Psoas muscle (tissue), 8 donors: ENCODE data around the gene ANAPC2. TPM values are rescaled to one million over a fixed set of nuclear protein-coding genes. Genes with fewer than 3 reads are reported as not detected.

Source experiments
- ATAC-seq, 4 donors: fragments of 200-7000 bp; cut with Tn5 transposase; one replicate each; pipeline ENCODE4 v1.9.1; 2020; ENCODE audit warnings: moderate library complexity in 3 of 4, mild to moderate bottlenecking in 2 of 4
- DNase-seq, 2 donors: peaks; one replicate each; pipeline ENCODE4 v3.0.0-alpha.2; 2020
- H3K27ac ChIP-seq: fragments of 200-600 bp; one replicate; pipeline ENCODE4 v1.8.0; 2022
- H3K27me3 ChIP-seq, 3 donors: fragments of 200-600 bp in 1 of 3; one replicate each; pipeline versions ENCODE4 v1.6.1 to v1.8.0; 2013 to 2022; ENCODE audit warnings: low read length in 2 of 3, mild to moderate bottlenecking in 2 of 3, moderate library complexity in 1 of 3; ENCODE audit not compliant: insufficient read depth in 3 of 3
- H3K36me3 ChIP-seq, 2 donors: fragments of 200-600 bp in 1 of 2; one replicate each; pipeline versions ENCODE4 v1.6.1 to v1.8.0; 2013 to 2022; ENCODE audit warnings: low read depth in 1 of 2, mild to moderate bottlenecking in 1 of 2, moderate library complexity in 1 of 2; ENCODE audit not compliant: insufficient read depth in 1 of 2
- H3K4me1 ChIP-seq: fragments of 200-600 bp; one replicate; pipeline ENCODE4 v1.8.0; 2022
- H3K4me3 ChIP-seq: fragments of 200-600 bp; one replicate; pipeline ENCODE4 v1.8.0; 2022; ENCODE audit warnings: mild to moderate bottlenecking
- H3K9me3 ChIP-seq: fragments of 200-600 bp; one replicate; pipeline ENCODE4 v1.8.0; 2022
- WGBS, 3 donors: extraction: QIAGEN DNeasy Blood & Tissue Kit; methylation state at CpG; one replicate each; pipeline versions ENCODE4 v1.1.6 to v1.1.7; 2013; 5-methylcytosine and 5-hydroxymethylcytosine counted together
- intact Hi-C, 2 donors: fragments of 100-400 bp; cut with DNase I; formaldehyde crosslinking; loops; one replicate each; pipeline versions ENCODE4 v1.11.0 to v1.14.2; 2022
- polyA plus RNA-seq, 3 donors: library from polyadenylated mRNA; stranded (reverse); fragments of 200-250 nt; gene quantifications; one replicate each; pipeline ENCODE4 v1.2.3, GENCODE V29; 2013
- total RNA-seq, 4 donors: library from RNA; stranded (reverse); fragmentation: NEBNext Ultra II Directional in 2 of 4; extraction: Animal tissue kit (Norgen Biotek cat#: 25700) in 2 of 4; gene quantifications; one replicate each; pipeline versions ENCODE4 v1.2.1 to v1.2.4, GENCODE V29; 2021 to 2023
- TF ChIP-seq, protein P1 (sequence below): fragments of 200-600 bp; IDR thresholded peaks from one replicate; pipeline ENCODE4 v1.8.0; 2022; ENCODE audit warnings: antibody characterized with exemption
- donor health status: healthy with polysubstance abuse.
- donor health status: DM: no; HTN: no; CAD: no; lungs with moderate emphysema.
- donor health status: Bipolar disorder and iron deficiency.
- donor health status: healthy.
- donor health status: DM: yes; HTN: yes; CAD: no.
- donor health status: DM: no; HTN: no; CAD: no.
- donor health status: DM: no; HTN: no; CAD: no.
- donor health status: DM: yes; HTN: yes; CAD: no.

The ANAPC2 gene
- total and polyA plus RNA-seq, 7 donors: 13.0 to 32.1 (median 22.6) TPM

DNA sequence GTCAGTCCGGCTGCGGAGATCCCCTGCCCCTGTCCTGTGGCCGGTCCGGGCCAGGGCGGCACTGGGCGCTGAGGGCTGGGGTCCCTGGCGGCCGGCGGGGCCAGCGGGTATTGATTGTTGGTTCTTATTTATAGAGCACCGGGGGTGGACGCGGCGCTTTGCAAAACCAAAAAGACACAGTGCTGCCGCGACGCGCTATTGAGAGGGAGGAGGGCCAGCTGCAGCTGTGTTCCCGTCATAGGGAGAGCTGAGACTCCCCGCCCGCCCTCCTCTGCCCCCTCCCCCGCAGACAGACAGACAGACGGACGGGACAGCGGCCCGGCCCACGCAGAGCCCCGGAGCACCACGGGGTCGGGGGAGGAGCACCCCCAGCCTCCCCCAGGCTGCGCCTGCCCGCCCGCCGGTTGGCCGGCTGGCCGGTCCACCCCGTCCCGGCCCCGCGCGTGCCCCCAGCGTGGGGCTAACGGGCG lies 21.0 kb downstream of the ANAPC2 start:
- H3K4me3 ChIP-seq: no peak overlapping the region
- no peaks in the 10 kb centered on the region for H3K9me3 ChIP-seq
- no peaks in the 10 kb centered on the region for H3K36me3 ChIP-seq
- peaks cover 29% of the 10 kb centered on the region for H3K4me1 ChIP-seq
- intact Hi-C loops: no loop called here
- DNase-seq: no peak
- ATAC-seq: no peak
- WGBS, 3 donors: 20 to 35% (median 28%) methylated on average over 19 to 44 of the region's 44 CpGs
- TF ChIP-seq, protein P1, sequence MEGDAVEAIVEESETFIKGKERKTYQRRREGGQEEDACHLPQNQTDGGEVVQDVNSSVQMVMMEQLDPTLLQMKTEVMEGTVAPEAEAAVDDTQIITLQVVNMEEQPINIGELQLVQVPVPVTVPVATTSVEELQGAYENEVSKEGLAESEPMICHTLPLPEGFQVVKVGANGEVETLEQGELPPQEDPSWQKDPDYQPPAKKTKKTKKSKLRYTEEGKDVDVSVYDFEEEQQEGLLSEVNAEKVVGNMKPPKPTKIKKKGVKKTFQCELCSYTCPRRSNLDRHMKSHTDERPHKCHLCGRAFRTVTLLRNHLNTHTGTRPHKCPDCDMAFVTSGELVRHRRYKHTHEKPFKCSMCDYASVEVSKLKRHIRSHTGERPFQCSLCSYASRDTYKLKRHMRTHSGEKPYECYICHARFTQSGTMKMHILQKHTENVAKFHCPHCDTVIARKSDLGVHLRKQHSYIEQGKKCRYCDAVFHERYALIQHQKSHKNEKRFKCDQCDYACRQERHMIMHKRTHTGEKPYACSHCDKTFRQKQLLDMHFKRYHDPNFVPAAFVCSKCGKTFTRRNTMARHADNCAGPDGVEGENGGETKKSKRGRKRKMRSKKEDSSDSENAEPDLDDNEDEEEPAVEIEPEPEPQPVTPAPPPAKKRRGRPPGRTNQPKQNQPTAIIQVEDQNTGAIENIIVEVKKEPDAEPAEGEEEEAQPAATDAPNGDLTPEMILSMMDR: no peak
- H3K27ac ChIP-seq: no peak overlapping the region
- H3K27me3 ChIP-seq: peaks cover 0 to 90% (median 47%) of the 10 kb centered on the region in 3 donors

DNA sequence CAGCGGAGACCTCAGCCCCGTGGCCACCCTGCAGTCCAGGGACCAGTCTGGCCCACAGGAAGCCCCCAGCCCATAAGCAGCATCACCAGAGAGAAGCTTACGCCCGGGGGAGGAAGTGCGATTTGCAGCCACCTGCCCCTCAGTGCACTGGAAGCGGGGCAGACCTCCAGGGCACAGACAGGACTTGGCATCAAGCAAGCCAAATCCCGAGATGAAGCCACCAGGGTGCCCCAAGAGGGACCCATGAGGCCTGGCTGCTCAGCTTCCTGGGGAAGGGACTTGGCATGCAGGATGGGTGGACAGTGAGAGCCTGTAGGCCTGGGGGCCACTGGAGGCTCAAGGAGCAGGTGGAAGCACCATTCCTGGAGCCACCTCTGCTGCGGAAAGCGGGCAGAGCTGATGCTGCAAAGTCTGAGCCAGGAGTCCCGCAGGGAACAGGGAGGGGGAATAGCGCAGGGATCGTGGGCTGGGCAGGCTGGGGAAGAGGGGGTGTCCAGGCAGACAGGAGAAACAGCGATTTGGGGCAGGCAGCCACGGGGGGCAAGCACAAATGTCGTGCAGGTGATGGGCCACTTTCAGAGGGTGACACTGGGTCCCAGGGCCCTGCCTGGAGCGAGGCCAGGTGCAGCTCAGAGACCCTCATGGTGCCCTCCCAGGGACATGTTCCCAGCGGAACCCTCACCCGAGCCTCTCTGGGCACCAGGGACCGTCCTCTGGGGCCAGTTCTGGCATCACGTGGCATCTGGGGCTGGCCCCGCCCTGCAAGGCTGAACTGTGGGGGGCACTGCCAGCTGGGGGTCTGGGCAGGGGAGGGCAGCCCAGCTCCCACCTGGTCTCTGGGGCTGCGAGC lies 21.8 kb downstream of the ANAPC2 start:
- H3K9me3 ChIP-seq: no peaks in the 10 kb centered on the region
- H3K27me3 ChIP-seq: peaks cover 0 to 97% (median 47%) of the 10 kb centered on the region in 3 donors
- H3K27ac ChIP-seq: no peak overlapping the region
- no peak for DNase-seq
- intact Hi-C loops: no loop called here
- no peak overlapping the region for H3K4me3 ChIP-seq
- H3K4me1 ChIP-seq: peaks cover 29% of the 10 kb centered on the region
- no peaks in the 10 kb centered on the region for H3K36me3 ChIP-seq
- no peak for ATAC-seq
- WGBS, 3 donors: 53 to 64% (median 57%) methylated on average over 19 to 22 of the region's 22 CpGs
- TF ChIP-seq, protein P1: no peak

DNA sequence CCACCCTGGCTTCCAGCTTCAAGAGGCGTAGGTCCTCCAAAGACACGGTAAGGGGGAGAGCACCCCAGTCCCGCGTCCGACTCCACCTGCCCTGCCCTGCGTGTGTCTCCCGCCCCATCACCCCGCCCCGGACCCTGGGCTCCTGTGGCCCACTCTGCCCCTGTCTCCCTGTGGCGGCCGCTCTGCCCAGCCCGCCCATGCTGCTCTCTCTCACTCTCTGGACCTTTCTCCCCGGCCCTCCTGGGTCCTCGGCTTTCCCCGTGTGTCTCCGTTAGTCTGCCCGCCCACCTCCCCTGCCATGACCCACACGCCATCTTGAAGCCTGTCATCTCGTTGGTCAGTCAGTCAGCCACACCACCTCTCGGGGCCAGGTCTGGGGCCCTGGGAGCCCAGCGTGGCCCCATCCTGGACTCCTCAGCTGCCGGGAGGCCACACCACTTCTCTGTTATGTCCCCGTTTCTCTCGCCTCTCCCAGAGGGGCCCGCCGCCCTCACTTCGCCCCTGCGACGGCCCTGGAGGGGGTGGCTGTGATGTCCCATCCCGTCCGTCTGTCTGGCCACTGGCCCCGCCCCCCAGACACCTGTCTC lies 23.0 kb downstream of the ANAPC2 start:
- H3K9me3 ChIP-seq: no peaks in the 10 kb centered on the region
- peaks cover 0 to 95% (median 54%) of the 10 kb centered on the region in 3 donors for H3K27me3 ChIP-seq

DNA sequence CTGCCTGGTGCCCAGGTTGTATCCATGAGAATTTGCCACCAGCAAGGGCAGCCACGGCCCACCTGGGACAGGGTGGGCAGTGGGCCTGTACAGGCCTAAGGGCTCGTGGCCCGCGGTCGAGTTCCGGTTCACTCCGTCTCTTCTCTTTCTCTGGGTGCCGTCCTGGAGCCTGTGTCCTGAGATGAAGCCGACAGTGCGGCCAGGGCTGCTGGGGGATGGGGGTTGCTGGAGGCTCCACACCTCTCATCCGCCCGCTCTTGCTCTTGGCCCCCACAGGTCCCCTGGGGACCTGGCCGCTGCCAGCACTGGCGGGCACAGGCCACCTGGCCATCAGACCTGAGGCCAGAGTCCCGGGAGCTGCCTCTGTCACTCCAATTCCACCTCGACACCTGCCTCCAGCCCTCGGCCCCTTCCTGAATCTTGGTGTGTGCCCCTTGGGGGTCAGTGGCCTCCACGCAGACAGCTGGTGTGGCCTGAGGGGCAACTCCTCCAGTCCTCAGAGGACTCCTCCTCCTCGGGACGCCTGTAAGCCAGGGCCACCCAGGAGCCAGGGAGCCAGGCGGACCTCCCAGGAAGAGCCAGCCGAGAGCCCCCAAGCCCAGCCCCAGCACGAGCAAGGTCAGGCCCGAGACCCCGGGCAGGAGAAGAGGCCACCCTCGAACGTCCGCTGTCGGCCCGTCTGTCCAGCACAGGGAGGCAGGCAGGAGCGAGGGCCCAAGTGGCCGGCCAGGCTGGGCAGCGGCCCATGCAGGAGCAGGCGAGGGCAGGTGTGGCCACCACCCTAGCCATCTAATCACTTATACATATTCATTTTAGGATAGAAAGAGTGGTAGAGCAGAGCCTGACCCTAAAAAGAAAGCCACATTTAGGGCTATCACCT lies 23.8 kb downstream of the ANAPC2 start:
- Histone ChIP-seq H3K27me3 (peaks cover 0 to 95% (median 58%) of the 10 kb centered on the region in 3 donors), H3K4me1 (peaks cover 25% of the 10 kb centered on the region), H3K27ac (no peak overlapping the region), H3K36me3 (no peaks in the 10 kb centered on the region), H3K9me3 (no peaks in the 10 kb centered on the region), H3K4me3 (no peak overlapping the region)
- 53 to 55% (median 54%) methylated on average over 30 to 34 of the region's 34 CpGs for WGBS, 3 donors
- TF ChIP-seq, protein P1: no peak
- intact Hi-C loops: no loop called here
- no peak for ATAC-seq
- no peak for DNase-seq

More for the DNA sequence above, 23.0 kb downstream of the ANAPC2 start:
- H3K36me3 ChIP-seq: no peaks in the 10 kb centered on the region
- H3K27ac ChIP-seq: no peak overlapping the region
- intact Hi-C loops: no loop called here
- DNase-seq: no peak
- no peak overlapping the region for H3K4me3 ChIP-seq
- TF ChIP-seq, protein P1: no peak
- ATAC-seq: no peak
- WGBS, 3 donors: 71 to 78% (median 76%) methylated on average over 25 to 32 of the region's 32 CpGs
- H3K4me1 ChIP-seq: peaks cover 29% of the 10 kb centered on the region
